HG03045 (cell line): ENCODE data around the gene STX10.
"Not testable (repeated sequence)": the region's sequence is repeated elsewhere in the genome, so short reads cannot be mapped to it uniquely, and the experiment has no call there.

Experiments
- ATAC-seq: cut with Tn5 transposase; IDR thresholded peaks from one replicate; pipeline ENCODE4 v1.9.1; 2021; ENCODE audit warnings: mild to moderate bottlenecking, moderate library complexity; ENCODE audit not compliant: unreplicated experiment

The STX10 gene

GRCh38 chr19:13165162-13165997 is 15.2 kb upstream of the STX10 start:
- ATAC-seq, result no peak

- ATAC-seq, result no peak
Measured at GRCh38 chr19:13164343-13165161, 14.4 kb upstream of the STX10 start.

- ATAC-seq, result no peak
Measured at GRCh38 chr19:13163609-13164342, 13.6 kb upstream of the STX10 start.

GRCh38 chr19:13162724-13163608 is 12.8 kb upstream of the STX10 start:
- peak; percentile 51 for ATAC-seq

- no peak for ATAC-seq
Measured at GRCh38 chr19:13160557-13160956, 10.4 kb upstream of the STX10 start.

GRCh38 chr19:13159713-13160112 is 9.5 kb upstream of the STX10 start:
- ATAC-seq, result no peak

- ATAC-seq, result no peak
Measured at GRCh38 chr19:13155472-13156359, 5.5 kb upstream of the STX10 start.

- no peak for ATAC-seq
Measured at GRCh38 chr19:13154911-13155471, 4.8 kb upstream of the STX10 start.

- ATAC-seq, result no peak
Measured at GRCh38 chr19:13154241-13154778, 4.1 kb upstream of the STX10 start.

GRCh38 chr19:13153569-13154240 is 3.5 kb upstream of the STX10 start:
- no peak for ATAC-seq

GRCh38 chr19:13152974-13153568 is 2.9 kb upstream of the STX10 start:
- peak; percentile 32 for ATAC-seq

GRCh38 chr19:13152356-13152973 is 2.3 kb upstream of the STX10 start:
- ATAC-seq, result peak; percentile 13

GRCh38 chr19:13151605-13152355 is 1.6 kb upstream of the STX10 start:
- ATAC-seq, result peak; percentile 37

GRCh38 chr19:13150931-13151604 is 893 bp upstream of the STX10 start:
- ATAC-seq, result no peak

- ATAC-seq, result peak; percentile 0
Measured at GRCh38 chr19:13149628-13150186, 468 bp downstream of the STX10 start.

- not testable (repeated sequence) for ATAC-seq
Measured at GRCh38 chr19:13149173-13149627, 975 bp downstream of the STX10 start.
